Activated naive CD8-positive, alpha-beta T cell treated with anti-CD3 and anti-CD28 coated beads, Interleukin-2, amount 50 U/mL, for 24 hours (primary cell): ENCODE data around the gene TAX1BP3.

Experiments used
- ATAC-seq: fragments of 150-1000 bp; cut with Tn5 transposase; one replicate; pipeline ENCODE4 v1.10.0; 2021
- DNase-seq: peaks from one replicate; pipeline ENCODE4 v3.0.0; 2021
- H3K27ac Mint-ChIP-seq: one replicate; pipeline ENCODE4 v1.8.0; 2021; ENCODE audit warnings: mild to moderate bottlenecking, mixed read lengths
- H3K27me3 Mint-ChIP-seq: one replicate; pipeline ENCODE4 v1.8.0; 2021; ENCODE audit warnings: mixed read lengths
- H3K36me3 Mint-ChIP-seq: one replicate; pipeline ENCODE4 v1.8.0; 2021; ENCODE audit warnings: low read depth, mixed read lengths
- H3K4me1 Mint-ChIP-seq: one replicate; pipeline ENCODE4 v1.8.0; 2021; ENCODE audit warnings: mixed read lengths
- H3K4me3 Mint-ChIP-seq: one replicate; pipeline ENCODE4 v1.8.0; 2021; ENCODE audit warnings: mild to moderate bottlenecking, moderate library complexity, mixed read lengths
- H3K9me3 Mint-ChIP-seq: one replicate; pipeline ENCODE4 v1.8.0; 2021; ENCODE audit warnings: mixed read lengths

TAX1BP3 gene

GRCh38 chr17:3657874-3658783 lies 10.2 kb downstream of the TAX1BP3 start:
- Mint-ChIP-seq H3K27ac (no peak overlapping the region), H3K4me1 (no peaks in the 10 kb centered on the region), H3K4me3 (no peak overlapping the region), H3K27me3 (no peaks in the 10 kb centered on the region), H3K9me3 (no peaks in the 10 kb centered on the region), H3K36me3 (no peaks in the 10 kb centered on the region)
- DNase-seq: no peak
- ATAC-seq: no peak

GRCh38 chr17:3657588-3657869 lies 10.8 kb downstream of the TAX1BP3 start:
- H3K4me1 Mint-ChIP-seq: no peaks in the 10 kb centered on the region
- H3K4me3 Mint-ChIP-seq: no peak overlapping the region
- no peak for ATAC-seq
- no peak for DNase-seq
- no peaks in the 10 kb centered on the region for H3K27me3 Mint-ChIP-seq
- H3K36me3 Mint-ChIP-seq: peaks cover under 1% of the 10 kb centered on the region
- H3K27ac Mint-ChIP-seq: no peak overlapping the region
- no peaks in the 10 kb centered on the region for H3K9me3 Mint-ChIP-seq

GRCh38 chr17:3656755-3657587 lies 11.4 kb downstream of the TAX1BP3 start:
- Mint-ChIP-seq H3K27ac (no peak overlapping the region), H3K4me3 (no peak overlapping the region), H3K4me1 (no peaks in the 10 kb centered on the region), H3K9me3 (no peaks in the 10 kb centered on the region), H3K36me3 (peaks cover 1% of the 10 kb centered on the region), H3K27me3 (no peaks in the 10 kb centered on the region)
- DNase-seq (no peak), ATAC-seq (no peak)

- Mint-ChIP-seq H3K4me3 (no peak overlapping the region), H3K27me3 (no peaks in the 10 kb centered on the region), H3K36me3 (peaks cover 1% of the 10 kb centered on the region), H3K4me1 (no peaks in the 10 kb centered on the region), H3K27ac (no peak overlapping the region), H3K9me3 (no peaks in the 10 kb centered on the region)
- DNase-seq (no peak), ATAC-seq (no peak)
Observed at GRCh38 chr17:3656353-3656752, 12.0 kb downstream of the TAX1BP3 start.

- no peaks in the 10 kb centered on the region for H3K9me3 Mint-ChIP-seq
- no peak overlapping the region for H3K4me3 Mint-ChIP-seq
- H3K27me3 Mint-ChIP-seq: no peaks in the 10 kb centered on the region
- no peak overlapping the region for H3K27ac Mint-ChIP-seq
- H3K36me3 Mint-ChIP-seq: peaks cover 1% of the 10 kb centered on the region
- no peak for ATAC-seq
- H3K4me1 Mint-ChIP-seq: no peaks in the 10 kb centered on the region
- no peak for DNase-seq
Observed at GRCh38 chr17:3655766-3656165, 12.6 kb downstream of the TAX1BP3 start.

- H3K9me3 Mint-ChIP-seq: no peaks in the 10 kb centered on the region
- H3K27ac Mint-ChIP-seq: no peak overlapping the region
- peak; percentile 59 for DNase-seq
- H3K36me3 Mint-ChIP-seq: peaks cover 16% of the 10 kb centered on the region
- H3K4me3 Mint-ChIP-seq: no peak overlapping the region
- peaks cover 12% of the 10 kb centered on the region for H3K4me1 Mint-ChIP-seq
- peak; percentile 62 for ATAC-seq
- no peaks in the 10 kb centered on the region for H3K27me3 Mint-ChIP-seq
Observed at GRCh38 chr17:3647769-3648555, 20.4 kb downstream of the TAX1BP3 start.

- H3K4me1 Mint-ChIP-seq: peaks cover 18% of the 10 kb centered on the region
- no peaks in the 10 kb centered on the region for H3K9me3 Mint-ChIP-seq
- H3K27ac Mint-ChIP-seq: no peak overlapping the region
- no peak for ATAC-seq
- no peak for DNase-seq
- H3K36me3 Mint-ChIP-seq: peaks cover 17% of the 10 kb centered on the region
- H3K4me3 Mint-ChIP-seq: no peak overlapping the region
- H3K27me3 Mint-ChIP-seq: no peaks in the 10 kb centered on the region
Observed at GRCh38 chr17:3647251-3647650, 21.1 kb downstream of the TAX1BP3 start.

- peaks cover 17% of the 10 kb centered on the region for H3K36me3 Mint-ChIP-seq
Observed at GRCh38 chr17:3645310-3645709, 23.1 kb downstream of the TAX1BP3 start.

GRCh38 chr17:3643889-3644349 lies 24.5 kb downstream of the TAX1BP3 start:
- H3K36me3 Mint-ChIP-seq: peaks cover 16% of the 10 kb centered on the region
- DNase-seq (peak; percentile 18), ATAC-seq (peak; percentile 76)
- H3K27me3 Mint-ChIP-seq: no peaks in the 10 kb centered on the region
- H3K4me3 Mint-ChIP-seq: no peak overlapping the region
- H3K4me1 Mint-ChIP-seq: peaks cover 41% of the 10 kb centered on the region
- no peaks in the 10 kb centered on the region for H3K9me3 Mint-ChIP-seq
- H3K27ac Mint-ChIP-seq: peak overlapping the region; percentile 84

More at GRCh38 chr17:3645310-3645709, 23.1 kb downstream of the TAX1BP3 start:
- Mint-ChIP-seq H3K4me3 (no peak overlapping the region), H3K9me3 (no peaks in the 10 kb centered on the region), H3K27me3 (no peaks in the 10 kb centered on the region), H3K4me1 (peaks cover 29% of the 10 kb centered on the region), H3K27ac (no peak overlapping the region)
- DNase-seq: no peak
- no peak for ATAC-seq

GRCh38 chr17:3641717-3642486 lies 26.5 kb downstream of the TAX1BP3 start:
- H3K9me3 Mint-ChIP-seq: no peaks in the 10 kb centered on the region
- ATAC-seq (no peak), DNase-seq (no peak)
- peaks cover 14% of the 10 kb centered on the region for H3K36me3 Mint-ChIP-seq
- H3K4me3 Mint-ChIP-seq: no peak overlapping the region
- peaks cover 56% of the 10 kb centered on the region for H3K4me1 Mint-ChIP-seq
- H3K27ac Mint-ChIP-seq: no peak overlapping the region
- no peaks in the 10 kb centered on the region for H3K27me3 Mint-ChIP-seq

- DNase-seq (no peak), ATAC-seq (no peak)
- H3K36me3 Mint-ChIP-seq: peaks cover 14% of the 10 kb centered on the region
- H3K9me3 Mint-ChIP-seq: no peaks in the 10 kb centered on the region
- H3K4me1 Mint-ChIP-seq: peaks cover 56% of the 10 kb centered on the region
- no peaks in the 10 kb centered on the region for H3K27me3 Mint-ChIP-seq
- H3K27ac Mint-ChIP-seq: peak overlapping the region; percentile 90
- no peak overlapping the region for H3K4me3 Mint-ChIP-seq
Observed at GRCh38 chr17:3641014-3641413, 27.4 kb downstream of the TAX1BP3 start.

- H3K27ac Mint-ChIP-seq: peak overlapping the region; percentile 90
- no peaks in the 10 kb centered on the region for H3K27me3 Mint-ChIP-seq
- H3K4me1 Mint-ChIP-seq: peaks cover 53% of the 10 kb centered on the region
- ATAC-seq: peak; percentile 26
- peaks cover 10% of the 10 kb centered on the region for H3K36me3 Mint-ChIP-seq
- peak; percentile 44 for DNase-seq
- no peaks in the 10 kb centered on the region for H3K9me3 Mint-ChIP-seq
- peak overlapping the region; percentile 61 for H3K4me3 Mint-ChIP-seq
Observed at GRCh38 chr17:3639981-3640596, 28.3 kb downstream of the TAX1BP3 start.

- no peak overlapping the region for H3K27ac Mint-ChIP-seq
- peak overlapping the region; percentile 93 for H3K4me3 Mint-ChIP-seq
- peaks cover 44% of the 10 kb centered on the region for H3K4me1 Mint-ChIP-seq
- H3K27me3 Mint-ChIP-seq: no peaks in the 10 kb centered on the region
- ATAC-seq (no peak), DNase-seq (no peak)
- H3K36me3 Mint-ChIP-seq: peaks cover 4% of the 10 kb centered on the region
- no peaks in the 10 kb centered on the region for H3K9me3 Mint-ChIP-seq
Observed at GRCh38 chr17:3636908-3637373, 31.4 kb downstream of the TAX1BP3 start.
